ENCODE measurements around the gene GRIK3. TPM values are rescaled to one million over a fixed set of nuclear protein-coding genes. Genes with fewer than 3 reads are reported as not detected.

The GRIK3 gene
- total and polyA plus RNA-seq, 7 experiments from 2014 or later = not detected

GRCh38 chr1:36864823-36865601, 169.3 kb downstream of the GRIK3 start:
- ATAC-seq (no peak), DNase-seq (no peak)
- H3K9me3 Mint-ChIP-seq = peaks cover 0 to 2% (median 0%) of the 10 kb centered on the region in 11 donors
- no peaks in the 10 kb centered on the region for H3K36me3 Mint-ChIP-seq
- no peaks in the 10 kb centered on the region for H3K4me1 Mint-ChIP-seq
- ChIA-PET CTCF (no interaction called here), POLR2A (no interaction called here)
- peaks cover 0 to 16% (median 13%) of the 10 kb centered on the region in 5 donors for H3K27me3 Mint-ChIP-seq
- Histone ChIP-seq H3K4me3 (ENCODE audit: low read length) (no peak overlapping the region), H3K27me3 (ENCODE audit: control insufficient read depth in 2 of 2, insufficient read depth in 2 of 2, low read length in 2 of 2) (no peaks in the 10 kb centered on the region), H3K9me3 (ENCODE audit: control insufficient read depth in 2 of 3, low read length in 3 of 3) (no peaks in the 10 kb centered on the region), H3K4me1 (ENCODE audit: control insufficient read depth in 2 of 2, insufficient read depth in 2 of 2, low read length in 2 of 2) (no peaks in the 10 kb centered on the region), H3K36me3 (ENCODE audit: control insufficient read depth in 2 of 3, insufficient read depth in 3 of 3, low read length in 3 of 3) (no peaks in the 10 kb centered on the region), H3K27ac (ENCODE audit: low read depth, low read length) (no peak overlapping the region)
- intact Hi-C loops (cut with micrococcal nuclease) = no loop called here
- H3K4me3 Mint-ChIP-seq = no peak overlapping the region
- H3K27ac Mint-ChIP-seq = no peak overlapping the region

DNA sequence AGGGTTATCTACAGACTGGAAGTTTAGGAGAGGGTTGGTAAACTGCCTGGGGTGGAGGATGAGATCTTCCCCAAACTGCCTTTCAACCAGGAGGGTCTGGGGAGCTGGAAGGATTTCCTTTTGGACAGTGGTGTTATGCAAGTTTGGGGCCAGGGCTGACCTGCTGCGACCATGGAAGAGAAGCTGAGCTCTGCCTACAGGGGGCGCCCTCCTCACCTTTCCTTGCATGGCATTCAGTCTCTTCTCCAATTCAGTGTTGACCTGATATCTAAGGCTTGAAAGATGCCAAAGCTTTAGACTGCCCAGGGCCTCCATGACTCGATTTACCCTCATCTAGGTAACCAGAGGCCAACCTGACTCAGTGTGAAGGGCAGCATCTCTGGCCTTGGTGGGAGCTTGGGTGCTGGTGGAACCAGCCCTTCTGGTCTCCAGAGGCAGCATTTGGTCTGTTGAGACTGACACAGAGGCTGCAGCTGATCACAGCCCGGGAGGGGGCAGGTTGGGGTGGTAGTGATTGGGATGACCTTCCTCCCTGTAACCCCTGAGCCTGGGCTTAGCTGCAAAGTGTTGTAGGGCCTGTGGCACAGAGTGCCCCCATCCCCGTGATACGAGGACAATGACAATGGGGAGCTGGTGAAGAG, 170.0 kb downstream of the GRIK3 start:
- intact Hi-C loops (cut with micrococcal nuclease) = no loop called here
- H3K4me3 Mint-ChIP-seq = no peak overlapping the region
- CTCF ChIA-PET = no interaction called here

DNA sequence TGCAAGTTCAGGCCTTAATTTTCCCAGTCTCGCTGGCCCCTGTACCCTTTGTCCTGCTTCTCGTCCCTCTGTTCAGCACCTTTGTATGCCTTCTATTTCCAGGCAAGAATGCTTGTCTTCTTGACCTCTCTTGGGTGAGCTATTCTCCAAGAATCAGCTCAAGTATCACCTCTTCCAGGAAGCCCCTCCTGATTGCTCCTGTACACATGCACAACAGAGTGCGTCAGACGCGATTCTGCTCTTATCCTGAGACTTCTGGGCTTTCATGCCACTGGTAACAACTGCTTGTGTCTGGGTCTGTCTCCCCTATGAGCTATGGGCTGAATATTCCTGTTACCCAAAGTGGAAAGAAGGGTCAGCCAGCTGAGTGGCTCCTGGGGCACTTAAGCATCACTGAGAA, 170.8 kb downstream of the GRIK3 start:
- Mint-ChIP-seq H3K27ac (no peak overlapping the region), H3K4me3 (no peak overlapping the region), H3K27me3 (peaks cover 0 to 21% (median 13%) of the 10 kb centered on the region in 5 donors), H3K4me1 (no peaks in the 10 kb centered on the region), H3K9me3 (no peaks in the 10 kb centered on the region), H3K36me3 (no peaks in the 10 kb centered on the region)
- POLR2A ChIA-PET = no interaction called here
- intact Hi-C loops (cut with micrococcal nuclease) = no loop called here
- Histone ChIP-seq H3K4me3 (ENCODE audit: low read length) (no peak overlapping the region), H3K4me1 (ENCODE audit: control insufficient read depth in 2 of 2, insufficient read depth in 2 of 2, low read length in 2 of 2) (no peaks in the 10 kb centered on the region), H3K36me3 (ENCODE audit: control insufficient read depth in 2 of 3, insufficient read depth in 3 of 3, low read length in 3 of 3) (no peaks in the 10 kb centered on the region), H3K27ac (ENCODE audit: low read depth, low read length) (no peak overlapping the region), H3K27me3 (ENCODE audit: control insufficient read depth in 2 of 2, insufficient read depth in 2 of 2, low read length in 2 of 2) (no peaks in the 10 kb centered on the region), H3K9me3 (ENCODE audit: control insufficient read depth in 2 of 3, low read length in 3 of 3) (no peaks in the 10 kb centered on the region)
- CTCF ChIA-PET = no interaction called here
- no peak for DNase-seq
- ATAC-seq = no peak

More for the DNA sequence above, 170.0 kb downstream of the GRIK3 start:
- peaks cover 0 to 2% (median 0%) of the 10 kb centered on the region in 11 donors for H3K9me3 Mint-ChIP-seq
- Histone ChIP-seq H3K4me3 (ENCODE audit: low read length) (no peak overlapping the region), H3K27me3 (ENCODE audit: control insufficient read depth in 2 of 2, insufficient read depth in 2 of 2, low read length in 2 of 2) (no peaks in the 10 kb centered on the region), H3K27ac (ENCODE audit: low read depth, low read length) (no peak overlapping the region), H3K36me3 (ENCODE audit: control insufficient read depth in 2 of 3, insufficient read depth in 3 of 3, low read length in 3 of 3) (no peaks in the 10 kb centered on the region), H3K4me1 (ENCODE audit: control insufficient read depth in 2 of 2, insufficient read depth in 2 of 2, low read length in 2 of 2) (no peaks in the 10 kb centered on the region), H3K9me3 (ENCODE audit: control insufficient read depth in 2 of 3, low read length in 3 of 3) (no peaks in the 10 kb centered on the region)
- DNase-seq (no peak), ATAC-seq (no peak)
- H3K27ac Mint-ChIP-seq = no peak overlapping the region
- no peaks in the 10 kb centered on the region for H3K36me3 Mint-ChIP-seq
- H3K4me1 Mint-ChIP-seq = no peaks in the 10 kb centered on the region
- POLR2A ChIA-PET = no interaction called here
- peaks cover 0 to 21% (median 13%) of the 10 kb centered on the region in 5 donors for H3K27me3 Mint-ChIP-seq

GRCh38 chr1:36863061-36863460, 171.3 kb downstream of the GRIK3 start:
- H3K36me3 Mint-ChIP-seq = no peaks in the 10 kb centered on the region
- Histone ChIP-seq H3K36me3 (ENCODE audit: control insufficient read depth in 2 of 3, insufficient read depth in 3 of 3, low read length in 3 of 3) (no peaks in the 10 kb centered on the region), H3K27ac (ENCODE audit: low read depth, low read length) (no peak overlapping the region), H3K27me3 (ENCODE audit: control insufficient read depth in 2 of 2, insufficient read depth in 2 of 2, low read length in 2 of 2) (no peaks in the 10 kb centered on the region), H3K4me1 (ENCODE audit: control insufficient read depth in 2 of 2, insufficient read depth in 2 of 2, low read length in 2 of 2) (no peaks in the 10 kb centered on the region), H3K4me3 (ENCODE audit: low read length) (no peak overlapping the region), H3K9me3 (ENCODE audit: control insufficient read depth in 2 of 3, low read length in 3 of 3) (no peaks in the 10 kb centered on the region)
- H3K4me1 Mint-ChIP-seq = no peaks in the 10 kb centered on the region
- no peak overlapping the region for H3K27ac Mint-ChIP-seq
- peaks cover 0 to 24% (median 13%) of the 10 kb centered on the region in 5 donors for H3K27me3 Mint-ChIP-seq
- H3K9me3 Mint-ChIP-seq = no peaks in the 10 kb centered on the region
- ChIA-PET POLR2A (no interaction called here), CTCF (no interaction called here)
- ATAC-seq = no peak
- intact Hi-C loops (cut with micrococcal nuclease) = no loop called here
- H3K4me3 Mint-ChIP-seq = no peak overlapping the region
- no peak for DNase-seq

DNA sequence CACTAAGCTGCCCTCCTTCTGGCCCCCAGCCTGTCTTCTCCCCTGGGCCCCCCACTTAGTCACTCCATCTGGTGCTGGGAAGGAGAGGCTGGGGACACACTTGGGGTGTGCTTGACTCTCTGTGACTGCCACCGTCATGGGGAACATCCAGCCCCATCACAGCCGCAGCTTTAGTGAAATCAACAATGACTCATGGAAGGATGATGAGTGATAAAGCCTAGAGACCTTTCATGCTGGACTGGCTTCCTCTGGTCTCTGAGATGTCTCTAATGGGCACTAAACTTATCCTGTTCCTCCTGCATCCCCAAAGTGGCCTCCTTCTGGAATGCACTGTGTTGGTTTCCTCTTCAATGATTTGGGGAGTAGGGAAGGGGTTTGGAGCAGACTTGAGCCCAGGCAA, 172.9 kb downstream of the GRIK3 start:
- Histone ChIP-seq H3K27ac (ENCODE audit: low read depth, low read length) (no peak overlapping the region), H3K4me3 (ENCODE audit: low read length) (no peak overlapping the region), H3K27me3 (ENCODE audit: control insufficient read depth in 2 of 2, insufficient read depth in 2 of 2, low read length in 2 of 2) (no peaks in the 10 kb centered on the region), H3K36me3 (ENCODE audit: control insufficient read depth in 2 of 3, insufficient read depth in 3 of 3, low read length in 3 of 3) (no peaks in the 10 kb centered on the region), H3K9me3 (ENCODE audit: control insufficient read depth in 2 of 3, low read length in 3 of 3) (no peaks in the 10 kb centered on the region), H3K4me1 (ENCODE audit: control insufficient read depth in 2 of 2, insufficient read depth in 2 of 2, low read length in 2 of 2) (no peaks in the 10 kb centered on the region)
- CTCF ChIA-PET = interaction anchor here (0.6 kb wide), 1 partner anchor 9 kb away, joined by 5 read pairs; no protein-coding TSS in a partner anchor
- ATAC-seq (no peak), DNase-seq (no peak)
- Mint-ChIP-seq H3K36me3 (no peaks in the 10 kb centered on the region), H3K27me3 (peaks cover 1 to 27% (median 20%) of the 10 kb centered on the region in 5 donors), H3K4me3 (no peak overlapping the region), H3K4me1 (no peaks in the 10 kb centered on the region), H3K9me3 (no peaks in the 10 kb centered on the region), H3K27ac (no peak overlapping the region)
- POLR2A ChIA-PET = no interaction called here
- intact Hi-C loops (cut with micrococcal nuclease) = no loop called here

- Mint-ChIP-seq H3K4me1 (no peaks in the 10 kb centered on the region), H3K27ac (no peak overlapping the region), H3K4me3 (no peak overlapping the region), H3K27me3 (peaks cover 3 to 28% (median 21%) of the 10 kb centered on the region in 5 donors), H3K36me3 (no peaks in the 10 kb centered on the region), H3K9me3 (no peaks in the 10 kb centered on the region)
- ATAC-seq (no peak), DNase-seq (no peak)
- Histone ChIP-seq H3K9me3 (ENCODE audit: control insufficient read depth in 2 of 3, low read length in 3 of 3) (no peaks in the 10 kb centered on the region), H3K27ac (ENCODE audit: low read depth, low read length) (no peak overlapping the region), H3K27me3 (ENCODE audit: control insufficient read depth in 2 of 2, insufficient read depth in 2 of 2, low read length in 2 of 2) (no peaks in the 10 kb centered on the region), H3K36me3 (ENCODE audit: control insufficient read depth in 2 of 3, insufficient read depth in 3 of 3, low read length in 3 of 3) (no peaks in the 10 kb centered on the region), H3K4me1 (ENCODE audit: control insufficient read depth in 2 of 2, insufficient read depth in 2 of 2, low read length in 2 of 2) (no peaks in the 10 kb centered on the region), H3K4me3 (ENCODE audit: low read length) (no peak overlapping the region)
- intact Hi-C loops (cut with micrococcal nuclease) = no loop called here
- CTCF ChIA-PET = no interaction called here
- POLR2A ChIA-PET = no interaction called here
Observed at GRCh38 chr1:36859926-36860325, 174.4 kb downstream of the GRIK3 start.

DNA sequence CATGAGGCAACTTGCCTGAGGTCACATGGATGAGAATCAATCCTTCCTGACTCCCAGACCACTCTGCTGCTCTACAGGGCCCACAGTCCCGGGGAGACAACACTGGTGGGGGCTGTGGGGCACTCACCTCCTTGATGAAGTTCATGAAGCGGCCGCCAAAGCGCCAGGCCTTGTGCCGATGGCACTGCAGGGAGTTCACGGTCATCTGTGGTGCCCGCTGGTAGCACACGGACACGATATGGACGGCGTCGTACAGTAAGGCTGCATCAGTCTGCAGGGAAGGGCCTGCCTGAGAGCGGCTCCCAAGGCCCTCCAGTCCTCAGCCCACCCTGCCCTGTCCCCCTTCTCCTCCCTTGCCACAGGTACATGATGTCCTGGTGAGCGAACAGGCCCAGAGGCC, 175.3 kb downstream of the GRIK3 start:
- no peaks in the 10 kb centered on the region for H3K27me3 ChIP-seq (ENCODE audit: control insufficient read depth in 2 of 2, insufficient read depth in 2 of 2, low read length in 2 of 2)
- DNase-seq (no peak), ATAC-seq (no peak)
- Mint-ChIP-seq H3K4me3 (no peak overlapping the region), H3K27me3 (peaks cover 3 to 35% (median 28%) of the 10 kb centered on the region in 5 donors), H3K9me3 (no peaks in the 10 kb centered on the region), H3K36me3 (no peaks in the 10 kb centered on the region), H3K4me1 (no peaks in the 10 kb centered on the region), H3K27ac (no peak overlapping the region)
- no peak overlapping the region for H3K27ac ChIP-seq (ENCODE audit: low read depth, low read length)
- no peak overlapping the region for H3K4me3 ChIP-seq (ENCODE audit: low read length)
- no peaks in the 10 kb centered on the region for H3K36me3 ChIP-seq (ENCODE audit: control insufficient read depth in 2 of 3, insufficient read depth in 3 of 3, low read length in 3 of 3)
- no peaks in the 10 kb centered on the region for H3K4me1 ChIP-seq (ENCODE audit: control insufficient read depth in 2 of 2, insufficient read depth in 2 of 2, low read length in 2 of 2)
- ChIA-PET CTCF (no interaction called here), POLR2A (no interaction called here)
- intact Hi-C loops (cut with micrococcal nuclease) = no loop called here
- H3K9me3 ChIP-seq (ENCODE audit: control insufficient read depth in 2 of 3, low read length in 3 of 3) = no peaks in the 10 kb centered on the region

All from naive thymus-derived CD4-positive, alpha-beta T cell (primary cell).